ENCODE measurements around the gene MYL2.

Gene MYL2

DNA sequence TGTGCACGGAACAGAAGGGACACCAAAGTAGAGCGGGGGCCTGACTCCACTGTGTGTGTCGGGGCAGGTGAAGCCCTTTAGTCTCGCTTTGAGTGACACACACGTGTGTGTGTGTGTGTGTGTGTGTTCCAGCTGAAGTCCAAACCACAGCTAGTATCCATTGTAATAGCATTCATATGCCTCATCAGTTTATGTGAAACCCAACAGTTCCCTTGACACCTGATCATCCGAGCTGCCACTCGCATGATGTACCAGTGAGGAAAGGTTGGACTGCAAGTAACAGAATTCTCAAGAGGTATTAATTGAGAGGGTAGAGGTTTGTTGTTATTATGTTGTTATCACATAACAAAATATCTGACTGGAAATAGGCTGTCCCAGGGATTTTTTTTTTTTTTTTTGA is 57.2 kb downstream of the MYL2 start:
- no peak overlapping the region for H3K4me3 ChIP-seq (ENCODE audit: low read depth, low read length)
- TF ChIP-seq, protein P1, sequence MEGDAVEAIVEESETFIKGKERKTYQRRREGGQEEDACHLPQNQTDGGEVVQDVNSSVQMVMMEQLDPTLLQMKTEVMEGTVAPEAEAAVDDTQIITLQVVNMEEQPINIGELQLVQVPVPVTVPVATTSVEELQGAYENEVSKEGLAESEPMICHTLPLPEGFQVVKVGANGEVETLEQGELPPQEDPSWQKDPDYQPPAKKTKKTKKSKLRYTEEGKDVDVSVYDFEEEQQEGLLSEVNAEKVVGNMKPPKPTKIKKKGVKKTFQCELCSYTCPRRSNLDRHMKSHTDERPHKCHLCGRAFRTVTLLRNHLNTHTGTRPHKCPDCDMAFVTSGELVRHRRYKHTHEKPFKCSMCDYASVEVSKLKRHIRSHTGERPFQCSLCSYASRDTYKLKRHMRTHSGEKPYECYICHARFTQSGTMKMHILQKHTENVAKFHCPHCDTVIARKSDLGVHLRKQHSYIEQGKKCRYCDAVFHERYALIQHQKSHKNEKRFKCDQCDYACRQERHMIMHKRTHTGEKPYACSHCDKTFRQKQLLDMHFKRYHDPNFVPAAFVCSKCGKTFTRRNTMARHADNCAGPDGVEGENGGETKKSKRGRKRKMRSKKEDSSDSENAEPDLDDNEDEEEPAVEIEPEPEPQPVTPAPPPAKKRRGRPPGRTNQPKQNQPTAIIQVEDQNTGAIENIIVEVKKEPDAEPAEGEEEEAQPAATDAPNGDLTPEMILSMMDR (IDR thresholded peaks at IDR 0.05; ENCODE audit: insufficient read depth, low read depth, low read length, missing control alignments), result no peak
- no peak for DNase-seq (ENCODE audit: low read depth)

DNA sequence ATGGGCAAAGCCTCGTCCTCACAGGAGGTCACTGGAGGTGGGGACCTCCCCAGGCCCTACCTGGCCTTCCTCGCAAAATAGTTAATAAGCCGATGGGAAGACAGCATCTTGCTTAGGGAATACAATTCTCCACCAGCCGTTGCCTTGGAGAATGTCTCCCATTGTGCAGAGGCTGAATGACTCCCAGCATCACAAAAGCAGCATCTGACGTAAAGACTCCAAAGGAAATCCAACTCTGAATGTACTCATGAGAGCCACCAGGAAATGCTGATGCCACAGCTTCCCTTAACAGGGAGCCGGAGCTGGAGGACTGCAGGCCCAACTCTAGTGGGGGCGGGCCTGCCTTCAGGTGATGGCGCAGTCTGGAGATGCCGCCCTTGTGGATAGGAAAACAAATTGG is 58.0 kb downstream of the MYL2 start:
- TF ChIP-seq, protein P1 (IDR thresholded peaks at IDR 0.05; ENCODE audit: insufficient read depth, low read depth, low read length, missing control alignments), result no peak
- no peak for DNase-seq (ENCODE audit: low read depth)
- H3K4me3 ChIP-seq (ENCODE audit: low read depth, low read length), result no peak overlapping the region

DNA sequence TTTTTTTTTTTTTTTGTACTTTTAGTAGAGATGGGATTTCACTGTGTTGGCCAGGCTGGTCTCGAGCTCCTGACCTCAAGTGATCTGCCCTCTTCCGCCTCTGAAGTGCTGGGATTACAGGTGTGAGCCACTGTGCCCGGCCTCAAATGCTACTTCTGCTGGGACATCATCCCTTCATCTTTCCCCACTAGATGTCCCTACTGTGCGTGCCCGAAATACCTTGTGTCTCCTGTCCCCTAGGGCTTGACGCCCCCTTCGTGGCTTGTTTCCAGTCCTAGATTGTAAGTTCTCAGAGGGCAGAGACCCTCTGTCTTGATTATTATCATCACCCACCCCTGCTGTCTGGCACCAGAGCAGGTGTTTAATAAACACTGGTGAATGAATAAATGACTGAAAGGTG is 58.6 kb downstream of the MYL2 start:
- no peak for DNase-seq (ENCODE audit: low read depth)
- TF ChIP-seq, protein P1 (IDR thresholded peaks at IDR 0.05; ENCODE audit: insufficient read depth, low read depth, low read length, missing control alignments), result peak; percentile 25

More for the DNA sequence above, 58.6 kb downstream of the MYL2 start:
- H3K4me3 ChIP-seq (ENCODE audit: low read depth, low read length), result no peak overlapping the region

All from GM12865 (cell line).